Measurements from ENCODE around the gene EDN3.

EDN3 gene

DNA sequence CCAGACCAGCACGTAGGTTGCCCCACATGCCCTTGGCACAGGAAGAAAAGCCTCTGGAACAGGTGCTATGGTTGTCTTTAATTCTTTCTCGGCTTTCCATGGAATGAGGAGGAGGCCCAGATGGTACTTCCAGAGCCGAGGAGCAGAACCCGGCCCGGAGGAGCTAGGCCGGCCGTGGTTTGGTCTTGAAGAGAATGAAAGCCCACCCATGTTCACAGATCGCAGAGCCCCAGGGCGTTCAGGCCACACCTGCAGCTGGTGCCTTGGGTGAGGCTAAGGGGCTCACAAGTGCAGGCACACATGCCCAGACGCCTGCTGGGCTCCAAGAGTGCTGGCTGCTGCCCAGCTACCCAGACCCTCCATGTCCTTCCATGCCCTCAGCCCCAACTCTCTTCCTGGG lies 20.0 kb downstream of the EDN3 start:
- TF ChIP-seq POLR2A (IDR thresholded peaks at IDR 0.05; ENCODE audit: low read depth, low read length): no peak
- FAIRE-seq: no peak
- no peak for DNase-seq (ENCODE audit: insufficient read length, low spot score)

- TF ChIP-seq POLR2A (IDR thresholded peaks at IDR 0.05; ENCODE audit: low read depth, low read length) (no peak), PAX5 (IDR thresholded peaks at IDR 0.05; ENCODE audit: insufficient read depth, low read length, severe bottlenecking) (no peak), POU2F2 (IDR thresholded peaks at IDR 0.05; ENCODE audit: low read depth, low read length) (no peak), TAF1 (IDR thresholded peaks at IDR 0.05; ENCODE audit: low read depth, low read length) (no peak), SPI1 (IDR thresholded peaks at IDR 0.05; ENCODE audit: low read depth, low read length) (no peak), POLR2AphosphoS5 (IDR thresholded peaks at IDR 0.05; ENCODE audit: low read depth, low read length) (no peak)
- FAIRE-seq (no peak), DNase-seq (ENCODE audit: insufficient read length, low spot score) (no peak)
Measured at GRCh38 chr20:59320854-59321647, 20.6 kb downstream of the EDN3 start.

GRCh38 chr20:59322081-59322480 lies 21.7 kb downstream of the EDN3 start:
- TF ChIP-seq SPI1 (IDR thresholded peaks at IDR 0.05; ENCODE audit: low read depth, low read length): no peak
- TF ChIP-seq TAF1 (IDR thresholded peaks at IDR 0.05; ENCODE audit: low read depth, low read length): no peak
- FAIRE-seq (no peak), DNase-seq (ENCODE audit: insufficient read length, low spot score) (no peak)

DNA sequence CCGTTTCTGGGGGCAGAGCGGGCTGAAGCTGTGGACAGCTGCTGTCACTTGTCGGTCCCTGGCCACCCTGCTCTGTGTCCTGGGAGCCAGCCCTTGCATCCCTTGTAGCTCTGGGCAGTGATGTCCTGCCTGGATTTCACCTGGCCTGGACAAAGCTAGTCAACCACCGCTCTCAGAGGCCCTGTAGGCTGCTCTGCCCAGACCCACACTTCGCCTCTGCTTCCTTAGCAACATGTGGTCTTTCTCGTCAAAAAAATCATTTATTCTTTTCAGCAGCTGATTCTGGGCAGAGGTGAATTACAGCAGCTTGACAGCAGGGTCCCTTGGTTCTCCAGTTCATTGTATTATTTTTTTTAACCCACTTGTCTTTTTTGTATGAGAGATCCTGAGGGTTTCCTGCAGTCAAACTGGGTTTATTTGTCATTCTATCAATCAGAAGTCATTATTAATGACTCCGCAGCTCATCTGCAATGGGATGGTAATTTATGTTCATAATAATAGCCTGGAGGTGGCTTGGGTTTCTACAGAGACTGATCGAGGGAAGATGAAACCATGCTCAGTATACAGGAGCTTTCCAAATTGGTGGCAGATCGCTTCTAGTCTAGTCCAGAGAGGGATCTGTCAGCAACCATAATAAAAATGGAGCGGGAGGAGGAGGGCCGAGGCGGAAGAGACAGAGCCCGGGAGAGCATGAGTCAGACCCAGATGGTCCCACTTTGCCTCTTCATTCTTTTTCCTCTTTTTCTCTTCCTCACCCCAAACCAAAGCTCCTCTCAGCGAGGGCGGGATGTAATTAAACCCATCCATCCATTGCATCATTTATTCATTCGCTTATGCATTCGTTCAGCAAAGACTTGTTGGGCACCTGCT lies 22.4 kb downstream of the EDN3 start:
- no peak for TF ChIP-seq POU2F2 (IDR thresholded peaks at IDR 0.05; ENCODE audit: low read depth, low read length)
- no peak for TF ChIP-seq POLR2A (IDR thresholded peaks at IDR 0.05; ENCODE audit: low read depth, low read length)
- no peak for TF ChIP-seq SPI1 (IDR thresholded peaks at IDR 0.05; ENCODE audit: low read depth, low read length)
- TF ChIP-seq TAF1 (IDR thresholded peaks at IDR 0.05; ENCODE audit: low read depth, low read length): no peak
- no peak for TF ChIP-seq POLR2AphosphoS5 (IDR thresholded peaks at IDR 0.05; ENCODE audit: low read depth, low read length)
- TF ChIP-seq PAX5 (IDR thresholded peaks at IDR 0.05; ENCODE audit: insufficient read depth, low read length, severe bottlenecking): no peak
- DNase-seq (ENCODE audit: insufficient read length, low spot score): no peak
- FAIRE-seq: no peak

DNA sequence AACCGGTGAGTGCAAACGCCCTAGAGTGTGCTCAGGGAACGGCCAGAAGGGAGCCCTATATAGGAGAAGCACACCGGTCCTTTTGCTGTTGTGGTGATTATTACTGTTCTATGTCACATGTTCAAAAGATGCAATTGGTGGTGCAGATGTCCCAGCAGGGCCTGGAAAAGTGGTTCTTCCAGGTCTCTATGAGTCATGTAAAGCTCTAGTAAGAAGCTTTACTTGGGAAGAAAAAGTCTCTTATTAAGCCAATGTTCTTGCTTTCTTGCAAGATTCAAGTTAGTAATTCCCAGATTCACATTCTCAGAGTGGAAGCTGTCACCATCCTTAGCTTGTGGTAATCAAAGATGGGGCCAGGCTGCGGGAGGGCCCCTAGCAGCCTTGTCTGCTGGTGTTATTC lies 23.3 kb downstream of the EDN3 start:
- DNase-seq (ENCODE audit: insufficient read length, low spot score) (no peak), FAIRE-seq (no peak)
- TF ChIP-seq PAX5 (IDR thresholded peaks at IDR 0.05; ENCODE audit: insufficient read depth, low read length, severe bottlenecking): no peak
- TF ChIP-seq POU2F2 (IDR thresholded peaks at IDR 0.05; ENCODE audit: low read depth, low read length): no peak
- no peak for TF ChIP-seq TAF1 (IDR thresholded peaks at IDR 0.05; ENCODE audit: low read depth, low read length)
- no peak for TF ChIP-seq POLR2A (IDR thresholded peaks at IDR 0.05; ENCODE audit: low read depth, low read length)
- TF ChIP-seq POLR2AphosphoS5 (IDR thresholded peaks at IDR 0.05; ENCODE audit: low read depth, low read length): no peak
- no peak for TF ChIP-seq SPI1 (IDR thresholded peaks at IDR 0.05; ENCODE audit: low read depth, low read length)

GRCh38 chr20:59324521-59325141 lies 24.2 kb downstream of the EDN3 start:
- DNase-seq (ENCODE audit: insufficient read length, low spot score) (no peak), FAIRE-seq (no peak)
- TF ChIP-seq POLR2A (IDR thresholded peaks at IDR 0.05; ENCODE audit: low read depth, low read length): no peak
- no peak for TF ChIP-seq POLR2AphosphoS5 (IDR thresholded peaks at IDR 0.05; ENCODE audit: low read depth, low read length)
- TF ChIP-seq POU2F2 (IDR thresholded peaks at IDR 0.05; ENCODE audit: low read depth, low read length): no peak
- no peak for TF ChIP-seq TAF1 (IDR thresholded peaks at IDR 0.05; ENCODE audit: low read depth, low read length)
- no peak for TF ChIP-seq PAX5 (IDR thresholded peaks at IDR 0.05; ENCODE audit: insufficient read depth, low read length, severe bottlenecking)
- no peak for TF ChIP-seq SPI1 (IDR thresholded peaks at IDR 0.05; ENCODE audit: low read depth, low read length)

- DNase-seq (ENCODE audit: insufficient read length, low spot score) (no peak), FAIRE-seq (no peak)
Measured at GRCh38 chr20:59325142-59325523, 24.7 kb downstream of the EDN3 start.

DNA sequence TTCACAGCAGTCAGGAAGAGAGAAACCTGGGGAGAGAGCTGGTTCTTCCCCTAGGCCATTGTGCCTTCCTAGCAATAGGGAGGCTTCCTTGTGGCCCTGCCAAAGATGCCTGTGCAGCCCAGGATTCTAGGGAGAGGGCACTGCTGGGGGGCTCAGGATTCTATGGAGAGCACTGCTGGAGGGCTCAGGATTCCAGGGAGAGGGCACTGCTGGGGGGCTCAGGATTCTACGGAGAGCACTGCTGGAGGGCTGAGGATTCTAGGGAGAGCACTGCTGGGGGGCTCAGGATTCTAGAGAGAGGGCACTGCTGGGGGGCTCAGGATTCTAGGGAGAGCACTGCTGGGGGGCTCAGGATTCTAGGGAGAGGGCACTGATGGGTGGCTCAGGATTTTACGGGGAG lies 25.8 kb downstream of the EDN3 start:
- TF ChIP-seq POLR2AphosphoS5 (IDR thresholded peaks at IDR 0.05; ENCODE audit: low read depth, low read length) (no peak), PAX5 (IDR thresholded peaks at IDR 0.05; ENCODE audit: insufficient read depth, low read length, severe bottlenecking) (no peak), SPI1 (IDR thresholded peaks at IDR 0.05; ENCODE audit: low read depth, low read length) (no peak), POU2F2 (IDR thresholded peaks at IDR 0.05; ENCODE audit: low read depth, low read length) (no peak), POLR2A (IDR thresholded peaks at IDR 0.05; ENCODE audit: low read depth, low read length) (no peak), TAF1 (IDR thresholded peaks at IDR 0.05; ENCODE audit: low read depth, low read length) (no peak)
- no peak for FAIRE-seq
- no peak for DNase-seq (ENCODE audit: insufficient read length, low spot score)

More at GRCh38 chr20:59325142-59325523, 24.7 kb downstream of the EDN3 start:
- TF ChIP-seq POLR2A (IDR thresholded peaks at IDR 0.05; ENCODE audit: low read depth, low read length) (no peak), SPI1 (IDR thresholded peaks at IDR 0.05; ENCODE audit: low read depth, low read length) (no peak), TAF1 (IDR thresholded peaks at IDR 0.05; ENCODE audit: low read depth, low read length) (no peak), POLR2AphosphoS5 (IDR thresholded peaks at IDR 0.05; ENCODE audit: low read depth, low read length) (no peak), POU2F2 (IDR thresholded peaks at IDR 0.05; ENCODE audit: low read depth, low read length) (no peak), PAX5 (IDR thresholded peaks at IDR 0.05; ENCODE audit: insufficient read depth, low read length, severe bottlenecking) (no peak)

GRCh38 chr20:59328071-59328470 lies 27.7 kb downstream of the EDN3 start:
- DNase-seq (ENCODE audit: insufficient read length, low spot score): no peak
- no peak for TF ChIP-seq SPI1 (IDR thresholded peaks at IDR 0.05; ENCODE audit: low read depth, low read length)
- TF ChIP-seq POLR2A (IDR thresholded peaks at IDR 0.05; ENCODE audit: low read depth, low read length): no peak
- TF ChIP-seq POU2F2 (IDR thresholded peaks at IDR 0.05; ENCODE audit: low read depth, low read length): no peak
- no peak for TF ChIP-seq TAF1 (IDR thresholded peaks at IDR 0.05; ENCODE audit: low read depth, low read length)
- TF ChIP-seq PAX5 (IDR thresholded peaks at IDR 0.05; ENCODE audit: insufficient read depth, low read length, severe bottlenecking): no peak
- no peak for TF ChIP-seq POLR2AphosphoS5 (IDR thresholded peaks at IDR 0.05; ENCODE audit: low read depth, low read length)
- no peak for FAIRE-seq

Measured in GM12891 (cell line).